HepG2 (cell line): ENCODE results near the gene LRRN4CL. TPM values are rescaled to one million over a fixed set of nuclear protein-coding genes. Genes with fewer than 3 reads are reported as not detected.
A peak's percentile ranks its signal among the peaks of the same experiment; 100 is the strongest.

Experiments used
- ATF3 ChIP-seq: sonication (generic); formaldehyde crosslinking; IDR thresholded peaks from 2 replicates; pipeline ENCODE4 v1.4.0; 2020; ENCODE audit warnings: missing genetic modification reagents
- HMG20A ChIP-seq: IDR thresholded peaks from 2 replicates; pipeline ENCODE4 v1.6.1; 2016; ENCODE audit warnings: borderline replicate concordance
- JUN ChIP-seq: sonication (generic); formaldehyde crosslinking; IDR thresholded peaks from 2 replicates; pipeline ENCODE4 v1.4.0; 2020; ENCODE audit warnings: mild to moderate bottlenecking, missing genetic modification reagents
- MAFK ChIP-seq, 2 experiments: IDR thresholded peaks in 1 of 2; conservative IDR thresholded peaks in 1 of 2; 2 replicates each; pipeline ENCODE4 v1.6.1; 2011; ENCODE audit warnings: improper control_type of control experiment in 2 of 2, low read length in 2 of 2
- NFATC3 ChIP-seq: sonication (generic); formaldehyde crosslinking; IDR thresholded peaks from 2 replicates; pipeline ENCODE4 v1.5.1; 2020; ENCODE audit warnings: mild to moderate bottlenecking, missing genetic modification reagents
- NFYB ChIP-seq: sonication (generic); formaldehyde crosslinking; IDR thresholded peaks from 2 replicates; pipeline ENCODE4 v1.4.0; 2020; ENCODE audit warnings: missing genetic modification reagents
- PHF5A ChIP-seq: IDR thresholded peaks from one replicate; pipeline ENCODE4 v1.6.1; 2018; ENCODE audit warnings: low read depth, missing genetic modification reagents; ENCODE audit not compliant: unreplicated experiment
- REPIN1 ChIP-seq: sonication (generic); formaldehyde crosslinking; IDR thresholded peaks from 2 replicates; pipeline ENCODE4 v1.8.0; 2022; ENCODE audit warnings: missing genetic modification reagents, low read depth, mild to moderate bottlenecking, borderline replicate concordance
- RFXANK ChIP-seq: IDR thresholded peaks from 2 replicates; pipeline ENCODE4 v1.6.1; 2016
- ZBTB42 ChIP-seq: sonication (generic); formaldehyde crosslinking; IDR thresholded peaks from 2 replicates; pipeline ENCODE4 v1.5.0; 2020; ENCODE audit warnings: mild to moderate bottlenecking, missing genetic modification reagents
- ZFP41 ChIP-seq: sonication (generic); formaldehyde crosslinking; IDR thresholded peaks from 2 replicates; pipeline ENCODE4 v1.4.0; 2020; ENCODE audit warnings: mild to moderate bottlenecking, missing genetic modification reagents, borderline replicate concordance
- ZMAT3 ChIP-seq: sonication (generic); formaldehyde crosslinking; conservative IDR thresholded peaks from 2 replicates; pipeline ENCODE4 v1.7.0; 2021; ENCODE audit warnings: missing genetic modification reagents
- ZNF138 ChIP-seq: sonication (generic); formaldehyde crosslinking; IDR thresholded peaks from 2 replicates; pipeline ENCODE4 v1.5.0; 2020; ENCODE audit warnings: mild to moderate bottlenecking, low read depth, missing genetic modification reagents
- ZNF3 ChIP-seq: IDR thresholded peaks from 2 replicates; pipeline ENCODE4 v1.7.0; 2017; ENCODE audit warnings: inconsistent platforms
- ZNF430 ChIP-seq: sonication (generic); formaldehyde crosslinking; IDR thresholded peaks from 2 replicates; pipeline ENCODE4 v1.9.0; 2021; ENCODE audit warnings: mild to moderate bottlenecking, missing genetic modification reagents
- ZNF44 ChIP-seq: sonication (generic); formaldehyde crosslinking; IDR thresholded peaks from 2 replicates; pipeline ENCODE4 v1.5.1; 2020; ENCODE audit warnings: mild to moderate bottlenecking, missing genetic modification reagents
- ZNF496 ChIP-seq: sonication (generic); formaldehyde crosslinking; IDR thresholded peaks from 2 replicates; pipeline ENCODE4 v1.8.1; 2023; ENCODE audit warnings: mild to moderate bottlenecking, moderate library complexity, missing genetic modification reagents; ENCODE audit not compliant: insufficient replicate concordance
- ZNF713 ChIP-seq: sonication (generic); formaldehyde crosslinking; IDR thresholded peaks from 2 replicates; pipeline ENCODE4 v1.4.0; 2020; ENCODE audit warnings: mild to moderate bottlenecking, missing genetic modification reagents
- ZNF777 ChIP-seq: sonication (generic); formaldehyde crosslinking; IDR thresholded peaks from 2 replicates; pipeline ENCODE4 v1.4.0; 2020; ENCODE audit warnings: missing genetic modification reagents
- ZNF782 ChIP-seq: sonication (generic); formaldehyde crosslinking; IDR thresholded peaks from 2 replicates; pipeline ENCODE4 v1.4.0; 2020; ENCODE audit warnings: missing genetic modification reagents, mild to moderate bottlenecking, borderline replicate concordance
- polyA plus RNA-seq, 8 experiments: library from polyadenylated mRNA; depleted of rRNA in 3 of 8; stranded (reverse) in 7 of 8; unstranded in 1 of 8; fragments of >200 nt; fragmentation: Illumina TruSeq in 4 of 8; extraction: Trizol in 4 of 8; gene quantifications; 2 replicates each; pipeline versions ENCODE4 v1.2.1 to v1.2.3, GENCODE V29; 2011 to 2016; ENCODE audit warnings: low read depth in 4 of 8, missing spikeins in 1 of 8, mixed read lengths in 1 of 8; ENCODE audit not compliant: insufficient read depth in 1 of 8
- total RNA-seq, 5 experiments: library from RNA; depleted of rRNA; stranded (reverse); fragments of >200 nt; fragmentation: Illumina TruSeq; extraction: Trizol; gene quantifications; 2 replicates each; pipeline ENCODE4 v1.2.3, GENCODE V29; 2016; ENCODE audit warnings: low read depth in 1 of 5
- TF ChIP-seq, protein P1 (sequence below): sonication (generic); formaldehyde crosslinking; conservative IDR thresholded peaks from 2 replicates; pipeline ENCODE4 v1.8.0; 2022; ENCODE audit warnings: missing genetic modification reagents
- TF ChIP-seq, protein P2 (sequence below): sonication (generic); formaldehyde crosslinking; IDR thresholded peaks from 2 replicates; pipeline ENCODE4 v1.5.1; 2020; ENCODE audit warnings: mild to moderate bottlenecking, missing genetic modification reagents, moderate library complexity

Gene LRRN4CL
- total and polyA plus RNA-seq, 2 of the 13 experiments (the other 11 are each of a cell fraction or from before 2014, with no cell fraction given) = 0.11 TPM; not detected in 1

DNA sequence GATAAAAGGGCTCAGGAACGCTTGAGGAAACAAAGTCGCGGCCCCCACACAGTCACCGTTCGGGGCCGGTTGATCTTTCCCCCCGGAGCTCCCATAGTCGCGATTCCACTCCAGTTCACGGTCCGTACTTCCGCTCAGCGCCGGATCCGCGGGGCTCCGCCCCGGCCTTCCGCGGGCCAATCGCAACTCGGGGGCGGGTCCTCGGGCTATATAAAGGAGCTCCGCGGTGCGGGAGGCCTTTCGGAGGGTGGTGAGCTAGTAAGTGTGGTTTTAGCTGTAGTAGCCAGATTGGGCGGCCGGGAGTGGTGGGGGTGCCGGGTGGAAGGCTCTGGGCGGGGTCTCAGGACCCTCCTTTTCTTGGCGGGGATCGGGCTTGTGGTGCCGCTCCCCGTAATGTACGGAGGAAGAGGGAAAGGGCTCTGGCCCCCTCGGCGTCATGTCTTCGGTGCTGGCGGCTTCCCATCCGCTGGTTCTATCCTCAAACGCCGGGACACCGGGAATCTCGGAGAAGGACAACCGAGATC lies 24.2 kb downstream of the LRRN4CL start, which contains the start of the genes C11orf98 and CSKMT (continued):
- TF ChIP-seq ZNF496 (CRISPR knock-in tag) (no peak), ZMAT3 (peak; percentile 46), NFYB (CRISPR knock-in tag) (peak; percentile 87), MAFK (conservative IDR thresholded peaks at IDR 0.05 in 1 of 2, IDR thresholded peaks at IDR 0.05 in 1 of 2; ENCODE audit: low read length in 2 of 2) (no peak), ZFP41 (no peak), JUN (CRISPR knock-in tag) (no peak), ZNF782 (peak; percentile 69; the same call in 1 of the 2 replicates), ZNF777 (CRISPR knock-in tag) (no peak), HMG20A (CRISPR knock-in tag) (no peak), ZNF713 (CRISPR knock-in tag) (no peak), ATF3 (CRISPR knock-in tag) (peak; percentile 27; the same call in 1 of the 2 replicates), ZBTB42 (peak; percentile 76; the same call in 1 of the 2 replicates), ZNF3 (CRISPR knock-in tag) (no peak), ZNF138 (no peak), NFATC3 (CRISPR knock-in tag) (no peak), ZNF430 (peak; percentile 54), PHF5A (peak; percentile 76), REPIN1 (no peak), ZNF44 (no peak), RFXANK (no peak)
- TF ChIP-seq, protein P1, sequence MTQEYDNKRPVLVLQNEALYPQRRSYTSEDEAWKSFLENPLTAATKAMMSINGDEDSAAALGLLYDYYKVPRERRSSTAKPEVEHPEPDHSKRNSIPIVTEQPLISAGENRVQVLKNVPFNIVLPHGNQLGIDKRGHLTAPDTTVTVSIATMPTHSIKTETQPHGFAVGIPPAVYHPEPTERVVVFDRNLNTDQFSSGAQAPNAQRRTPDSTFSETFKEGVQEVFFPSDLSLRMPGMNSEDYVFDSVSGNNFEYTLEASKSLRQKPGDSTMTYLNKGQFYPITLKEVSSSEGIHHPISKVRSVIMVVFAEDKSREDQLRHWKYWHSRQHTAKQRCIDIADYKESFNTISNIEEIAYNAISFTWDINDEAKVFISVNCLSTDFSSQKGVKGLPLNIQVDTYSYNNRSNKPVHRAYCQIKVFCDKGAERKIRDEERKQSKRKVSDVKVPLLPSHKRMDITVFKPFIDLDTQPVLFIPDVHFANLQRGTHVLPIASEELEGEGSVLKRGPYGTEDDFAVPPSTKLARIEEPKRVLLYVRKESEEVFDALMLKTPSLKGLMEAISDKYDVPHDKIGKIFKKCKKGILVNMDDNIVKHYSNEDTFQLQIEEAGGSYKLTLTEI (CRISPR knock-in tag) = no peak
- TF ChIP-seq, protein P2, sequence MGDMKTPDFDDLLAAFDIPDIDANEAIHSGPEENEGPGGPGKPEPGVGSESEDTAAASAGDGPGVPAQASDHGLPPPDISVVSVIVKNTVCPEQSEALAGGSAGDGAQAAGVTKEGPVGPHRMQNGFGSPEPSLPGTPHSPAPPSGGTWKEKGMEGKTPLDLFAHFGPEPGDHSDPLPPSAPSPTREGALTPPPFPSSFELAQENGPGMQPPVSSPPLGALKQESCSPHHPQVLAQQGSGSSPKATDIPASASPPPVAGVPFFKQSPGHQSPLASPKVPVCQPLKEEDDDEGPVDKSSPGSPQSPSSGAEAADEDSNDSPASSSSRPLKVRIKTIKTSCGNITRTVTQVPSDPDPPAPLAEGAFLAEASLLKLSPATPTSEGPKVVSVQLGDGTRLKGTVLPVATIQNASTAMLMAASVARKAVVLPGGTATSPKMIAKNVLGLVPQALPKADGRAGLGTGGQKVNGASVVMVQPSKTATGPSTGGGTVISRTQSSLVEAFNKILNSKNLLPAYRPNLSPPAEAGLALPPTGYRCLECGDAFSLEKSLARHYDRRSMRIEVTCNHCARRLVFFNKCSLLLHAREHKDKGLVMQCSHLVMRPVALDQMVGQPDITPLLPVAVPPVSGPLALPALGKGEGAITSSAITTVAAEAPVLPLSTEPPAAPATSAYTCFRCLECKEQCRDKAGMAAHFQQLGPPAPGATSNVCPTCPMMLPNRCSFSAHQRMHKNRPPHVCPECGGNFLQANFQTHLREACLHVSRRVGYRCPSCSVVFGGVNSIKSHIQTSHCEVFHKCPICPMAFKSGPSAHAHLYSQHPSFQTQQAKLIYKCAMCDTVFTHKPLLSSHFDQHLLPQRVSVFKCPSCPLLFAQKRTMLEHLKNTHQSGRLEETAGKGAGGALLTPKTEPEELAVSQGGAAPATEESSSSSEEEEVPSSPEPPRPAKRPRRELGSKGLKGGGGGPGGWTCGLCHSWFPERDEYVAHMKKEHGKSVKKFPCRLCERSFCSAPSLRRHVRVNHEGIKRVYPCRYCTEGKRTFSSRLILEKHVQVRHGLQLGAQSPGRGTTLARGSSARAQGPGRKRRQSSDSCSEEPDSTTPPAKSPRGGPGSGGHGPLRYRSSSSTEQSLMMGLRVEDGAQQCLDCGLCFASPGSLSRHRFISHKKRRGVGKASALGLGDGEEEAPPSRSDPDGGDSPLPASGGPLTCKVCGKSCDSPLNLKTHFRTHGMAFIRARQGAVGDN (CRISPR knock-in tag) = peak; percentile 68; the same call in 1 of the 2 replicates
